ENCODE results near the gene BCL11A. TPM values are rescaled to one million over a fixed set of nuclear protein-coding genes. Genes with fewer than 3 reads are reported as not detected.

BCL11A gene
- total RNA-seq, 1 experiment from 2014 or later = not detected

GRCh38 chr2:60486551-60486950 lies 66.9 kb downstream of the BCL11A start:
- DNase-seq (ENCODE audit: low spot score) = no peak

- DNase-seq (ENCODE audit: low spot score) = no peak
Observed at GRCh38 chr2:60486067-60486466, 67.4 kb downstream of the BCL11A start.

- DNase-seq (ENCODE audit: low spot score) = no peak
Observed at GRCh38 chr2:60485550-60485949, 67.9 kb downstream of the BCL11A start.

- DNase-seq (ENCODE audit: low spot score) = no peak
Observed at GRCh38 chr2:60485055-60485454, 68.4 kb downstream of the BCL11A start.

- DNase-seq (ENCODE audit: low spot score) = no peak
Observed at GRCh38 chr2:60484133-60484645, 69.3 kb downstream of the BCL11A start.

GRCh38 chr2:60483401-60483800 lies 70.1 kb downstream of the BCL11A start:
- DNase-seq (ENCODE audit: low spot score) = no peak

GRCh38 chr2:60482222-60482621 lies 71.2 kb downstream of the BCL11A start:
- no peak for DNase-seq (ENCODE audit: low spot score)

GRCh38 chr2:60481257-60481656 lies 72.2 kb downstream of the BCL11A start:
- DNase-seq (ENCODE audit: low spot score) = no peak

GRCh38 chr2:60480089-60480773 lies 73.2 kb downstream of the BCL11A start:
- DNase-seq (ENCODE audit: low spot score) = peak; percentile 19

- no peak for DNase-seq (ENCODE audit: low spot score)
Observed at GRCh38 chr2:60479226-60480088, 74.0 kb downstream of the BCL11A start.

GRCh38 chr2:60478660-60479059 lies 74.8 kb downstream of the BCL11A start:
- DNase-seq (ENCODE audit: low spot score) = no peak

GRCh38 chr2:60476206-60476954 lies 77.1 kb downstream of the BCL11A start:
- DNase-seq (ENCODE audit: low spot score) = no peak

GRCh38 chr2:60475123-60475830 lies 78.2 kb downstream of the BCL11A start:
- DNase-seq (ENCODE audit: low spot score) = no peak

- DNase-seq (ENCODE audit: low spot score) = no peak
Observed at GRCh38 chr2:60474301-60474700, 79.2 kb downstream of the BCL11A start.

GRCh38 chr2:60473546-60473945 lies 79.9 kb downstream of the BCL11A start:
- no peak for DNase-seq (ENCODE audit: low spot score)

GRCh38 chr2:60472663-60473289 lies 80.7 kb downstream of the BCL11A start:
- DNase-seq (ENCODE audit: low spot score) = no peak

GRCh38 chr2:60472041-60472440 lies 81.4 kb downstream of the BCL11A start:
- no peak for DNase-seq (ENCODE audit: low spot score)

- DNase-seq (ENCODE audit: low spot score) = no peak
Observed at GRCh38 chr2:60470340-60470739, 83.1 kb downstream of the BCL11A start.

GRCh38 chr2:60469536-60470317 lies 83.7 kb downstream of the BCL11A start:
- DNase-seq (ENCODE audit: low spot score) = no peak

All from HT-29 (cell line).